Left ventricle myocardium superior (tissue), 1 donor: ENCODE data around the gene VIT. TPM values are rescaled to one million over a fixed set of nuclear protein-coding genes. Genes with fewer than 3 reads are reported as not detected.

Experiments used
- ATAC-seq: fragments of 200-7000 bp; cut with Tn5 transposase; one replicate; pipeline ENCODE4 v1.9.1; 2020; ENCODE audit warnings: mild to moderate bottlenecking, moderate library complexity
- DNase-seq: peaks from one replicate; pipeline ENCODE4 v3.0.0-alpha.2; 2020
- intact Hi-C: fragments of 100-400 bp; cut with micrococcal nuclease; formaldehyde crosslinking; loops from one replicate; pipeline ENCODE4 v1.11.0; 2022
- total RNA-seq: library from RNA; stranded (reverse); fragmentation: NEBNext Ultra II Directional; extraction: Animal tissue kit (Norgen Biotek cat#: 25700); gene quantifications from one replicate; pipeline ENCODE4 v1.2.1, GENCODE V29; 2021
- donor health status: DM: no; HTN: yes; CAD: no; lungs with severe emphysema.

VIT gene
- total RNA-seq, 1 donor from 2014 or later = 13.3 TPM

DNA sequence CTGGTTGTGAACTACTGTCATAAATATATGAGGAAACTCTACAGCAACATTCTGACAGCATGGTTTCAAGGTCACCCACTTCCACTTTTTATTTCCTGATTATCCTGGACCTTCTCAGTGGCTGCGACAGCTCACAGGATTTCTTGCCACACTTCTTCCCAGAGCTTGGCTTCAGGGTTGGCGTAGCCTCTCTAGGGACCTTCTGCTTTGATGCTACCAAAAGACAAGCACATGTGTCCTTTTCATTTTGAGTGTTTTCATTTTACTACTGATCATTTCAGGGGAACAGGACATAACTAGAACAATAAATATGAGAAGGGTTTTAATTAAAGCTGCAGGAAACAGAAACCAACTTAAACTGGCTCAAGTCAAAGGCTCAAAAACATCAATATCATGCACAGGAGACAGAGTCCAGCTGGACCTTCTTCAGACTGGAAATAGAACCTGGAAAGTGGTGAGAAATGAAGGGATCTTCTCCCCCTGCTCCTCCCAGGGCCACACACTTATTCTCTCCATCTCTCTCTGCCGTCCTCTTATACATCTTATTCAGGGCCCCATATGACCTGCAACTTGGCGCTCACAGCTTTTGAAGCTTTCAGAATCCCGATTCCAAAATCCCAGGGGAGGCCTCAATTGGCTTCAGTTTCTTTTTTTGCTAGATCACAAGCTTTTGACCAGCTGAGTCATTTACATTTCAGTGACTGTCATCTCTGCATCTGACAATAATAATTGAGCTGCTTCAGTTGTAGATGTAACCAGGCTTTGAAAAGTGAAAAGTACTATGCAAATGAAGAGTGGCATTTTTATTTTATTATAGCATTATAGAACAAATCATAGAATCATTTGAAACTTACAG, 9.7 kb downstream of the VIT start:
- intact Hi-C loops = no loop called here
- ATAC-seq (peak; percentile 50), DNase-seq (no peak)

DNA sequence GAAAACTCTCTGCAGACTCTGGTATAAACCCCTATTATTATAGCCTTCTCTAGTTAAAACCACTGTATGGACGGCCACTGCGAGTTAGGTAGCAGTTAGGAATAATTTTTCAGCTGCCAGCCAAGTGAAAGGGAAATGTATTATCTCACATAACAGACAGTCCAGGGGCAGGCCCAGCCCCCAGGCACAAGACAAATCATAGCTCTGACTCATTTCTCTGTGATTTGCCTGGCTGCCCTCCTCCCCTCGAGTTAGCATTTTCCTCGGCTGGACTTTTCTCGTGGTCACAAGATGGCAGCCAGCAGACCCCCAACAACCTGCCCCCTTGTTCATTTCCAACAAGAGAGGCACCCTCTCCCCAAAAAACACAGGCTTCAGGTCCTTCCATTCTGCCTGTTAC, 10.5 kb downstream of the VIT start:
- peak; percentile 36 for DNase-seq
- ATAC-seq = peak; percentile 33
- intact Hi-C loops = no loop called here

GRCh38 chr2:36708041-36708741, 11.7 kb downstream of the VIT start:
- ATAC-seq (peak; percentile 67), DNase-seq (no peak)
- intact Hi-C loops = no loop called here

DNA sequence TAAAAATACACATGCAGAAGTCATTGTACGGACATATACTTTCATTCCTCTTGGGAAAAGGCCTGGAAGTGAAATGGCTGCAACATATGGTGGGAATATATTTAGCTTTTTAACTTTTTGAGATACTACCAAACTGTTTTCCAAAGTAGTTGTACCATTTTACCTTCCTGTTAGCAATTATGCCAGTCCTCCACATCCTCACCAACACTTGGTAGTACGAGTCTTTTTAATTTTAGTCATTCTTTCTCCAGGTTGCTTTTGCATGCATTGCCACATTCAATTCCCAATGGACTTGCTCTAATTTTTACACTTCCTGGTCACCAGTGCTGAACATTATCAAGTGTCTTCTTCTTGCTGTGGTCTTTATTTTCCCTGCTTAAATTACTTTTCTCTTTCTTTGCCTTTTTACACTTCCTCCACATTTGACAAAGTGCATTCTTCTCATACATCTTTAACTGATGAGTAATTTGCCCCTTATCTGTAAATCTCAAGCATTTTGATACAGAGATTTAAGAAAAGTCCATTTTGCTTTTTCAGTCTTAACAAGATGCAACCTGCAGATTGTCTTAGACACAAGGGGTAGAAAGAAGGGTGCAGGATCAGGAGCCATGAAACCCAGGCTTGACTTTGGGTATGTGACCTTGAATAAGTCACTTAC, 14.5 kb downstream of the VIT start:
- intact Hi-C loops = no loop called here
- ATAC-seq = no peak
- DNase-seq = no peak

DNA sequence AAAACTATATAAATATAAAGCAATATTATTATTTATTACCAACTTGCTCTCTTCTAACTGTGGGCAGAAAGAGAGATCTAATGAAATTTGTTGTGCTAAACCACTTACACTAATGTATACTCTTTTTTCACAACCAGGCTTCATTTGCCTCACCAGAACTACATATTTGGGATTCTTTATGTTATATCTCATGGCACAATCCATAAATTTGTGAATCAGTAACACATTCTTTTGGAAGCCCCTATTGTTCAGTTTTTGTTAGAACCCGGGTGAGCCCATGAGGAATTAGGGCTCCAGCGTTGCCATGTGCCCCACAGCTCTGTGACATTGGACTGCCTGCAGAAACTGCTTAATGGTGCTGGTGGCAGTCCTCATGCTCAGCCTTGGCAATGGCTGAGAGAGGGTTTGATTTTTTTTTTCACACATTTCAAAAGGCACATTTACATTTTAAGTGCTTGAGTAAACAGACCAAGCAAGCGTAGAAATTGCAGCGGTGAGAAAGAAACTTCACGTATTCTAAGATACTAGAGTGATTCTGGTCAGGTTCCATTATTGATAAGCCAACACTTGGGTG, 15.3 kb downstream of the VIT start:
- ATAC-seq (no peak), DNase-seq (no peak)
- intact Hi-C loops = no loop called here

- ATAC-seq (no peak), DNase-seq (no peak)
- intact Hi-C loops = no loop called here
Measured at GRCh38 chr2:36713310-36713709, 16.8 kb downstream of the VIT start.

- no peak for DNase-seq
- intact Hi-C loops = no loop called here
Measured at GRCh38 chr2:36716111-36716510, 19.6 kb downstream of the VIT start.

DNA sequence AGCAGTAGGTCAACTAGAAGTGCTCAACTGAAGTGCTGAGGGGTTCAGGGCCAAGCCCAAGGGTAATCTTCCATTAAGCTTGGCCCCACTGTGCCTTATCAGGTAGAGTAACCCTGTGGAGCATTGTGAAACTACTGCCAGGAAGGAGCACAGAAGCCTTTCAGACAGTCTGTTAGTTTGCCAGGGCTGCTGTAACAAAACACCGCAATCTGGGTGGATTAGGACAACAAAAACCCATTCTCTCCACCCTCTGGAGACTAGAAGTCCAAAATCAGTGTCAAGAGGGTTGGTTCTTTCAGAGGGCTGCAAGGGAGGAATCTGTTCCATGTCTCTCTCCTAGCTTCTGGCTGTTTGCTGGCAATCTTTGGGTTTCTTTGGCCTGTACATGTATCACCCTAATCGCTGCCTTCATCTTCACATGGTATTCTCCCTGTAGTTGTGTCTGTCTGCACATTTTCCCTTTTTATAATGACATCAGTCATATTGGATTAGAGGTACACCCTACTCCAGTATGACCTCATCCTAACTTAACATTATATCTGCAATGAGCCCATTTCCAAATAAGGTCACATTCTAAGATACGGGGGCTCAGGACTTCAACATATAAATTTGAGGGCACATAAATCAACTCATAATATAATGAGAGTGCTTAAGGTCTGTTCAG, 21.2 kb downstream of the VIT start:
- ATAC-seq = no peak
- DNase-seq = no peak
- intact Hi-C loops = no loop called here

More at GRCh38 chr2:36716111-36716510, 19.6 kb downstream of the VIT start:
- ATAC-seq = no peak

DNA sequence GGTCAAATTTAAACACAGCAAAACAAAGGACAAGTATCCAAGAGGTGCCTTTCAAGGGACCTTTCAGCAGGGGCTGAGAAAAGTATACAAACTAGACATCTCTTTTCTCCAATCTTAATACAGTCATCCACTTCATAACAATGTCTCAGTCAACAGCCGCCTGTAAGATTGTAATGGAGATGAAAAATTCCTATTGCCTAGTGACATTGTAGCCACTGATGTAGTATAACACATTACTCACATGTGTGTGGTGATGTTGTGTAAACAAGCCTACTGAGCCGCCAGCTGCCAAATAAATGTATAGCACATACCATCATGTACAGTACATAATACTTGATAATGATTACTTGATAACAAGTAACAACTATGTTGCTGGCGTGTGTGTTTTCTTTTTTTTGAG, 31.0 kb downstream of the VIT start:
- ATAC-seq (no peak), DNase-seq (no peak)
- intact Hi-C loops = no loop called here

DNA sequence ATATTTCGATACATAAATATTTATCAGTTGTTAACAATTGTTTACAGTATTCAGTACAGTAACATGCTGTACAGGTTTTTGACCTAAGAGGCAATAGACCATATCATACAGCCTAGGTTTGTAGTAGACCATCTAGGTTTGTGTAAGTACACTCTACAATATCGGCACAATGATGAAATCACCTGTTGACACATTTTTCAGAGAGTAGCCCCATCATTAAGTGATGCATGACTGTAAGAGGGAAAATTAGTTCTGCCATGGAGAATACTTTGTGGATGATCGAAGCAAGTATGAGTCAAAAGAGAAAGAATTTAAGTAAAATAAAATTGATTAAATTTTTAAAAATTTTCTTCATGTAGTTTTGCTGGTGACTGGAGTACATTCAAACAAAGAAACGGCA, 32.6 kb downstream of the VIT start:
- no peak for DNase-seq
- intact Hi-C loops = no loop called here
- ATAC-seq = no peak

- intact Hi-C loops = no loop called here
- ATAC-seq = peak; percentile 60
Measured at GRCh38 chr2:36731941-36732672, 35.6 kb downstream of the VIT start.

GRCh38 chr2:36732673-36733036, 36.1 kb downstream of the VIT start:
- DNase-seq (no peak), ATAC-seq (no peak)
- intact Hi-C loops = no loop called here

More at GRCh38 chr2:36731941-36732672, 35.6 kb downstream of the VIT start:
- no peak for DNase-seq

DNA sequence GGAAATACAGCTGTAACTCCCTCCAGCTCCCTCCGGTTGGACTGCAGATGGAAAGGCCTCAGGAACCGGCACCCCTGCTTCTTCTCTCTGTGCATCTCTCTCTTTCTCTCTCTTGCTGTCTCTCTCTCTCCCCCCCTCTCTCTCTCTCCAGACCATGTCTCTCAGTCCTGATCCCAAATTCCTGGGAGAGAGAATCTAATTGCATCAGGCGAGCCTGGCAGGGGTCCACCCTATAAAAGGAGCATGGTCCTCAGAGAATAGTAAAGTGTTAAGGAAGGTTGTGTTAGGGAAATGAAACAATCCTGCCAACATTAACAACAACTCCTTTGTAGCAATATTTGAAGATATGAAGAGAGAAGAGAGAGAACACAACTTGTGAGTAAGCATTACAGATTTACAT, 36.7 kb downstream of the VIT start:
- intact Hi-C loops = no loop called here

GRCh38 chr2:36734304-36734703, 37.8 kb downstream of the VIT start:
- intact Hi-C loops = no loop called here
- no peak for DNase-seq
- ATAC-seq = peak; percentile 58

More for the DNA sequence above, 36.7 kb downstream of the VIT start:
- DNase-seq (peak; percentile 58), ATAC-seq (peak; percentile 72)

GRCh38 chr2:36737131-36737750, 40.7 kb downstream of the VIT start:
- intact Hi-C loops = no loop called here
- ATAC-seq (no peak), DNase-seq (no peak)

- ATAC-seq (no peak), DNase-seq (no peak)
- intact Hi-C loops = no loop called here
Measured at GRCh38 chr2:36740061-36740460, 43.6 kb downstream of the VIT start.

- no peak for ATAC-seq
- DNase-seq = no peak
- intact Hi-C loops = no loop called here
Measured at GRCh38 chr2:36741188-36741837, 44.8 kb downstream of the VIT start.

DNA sequence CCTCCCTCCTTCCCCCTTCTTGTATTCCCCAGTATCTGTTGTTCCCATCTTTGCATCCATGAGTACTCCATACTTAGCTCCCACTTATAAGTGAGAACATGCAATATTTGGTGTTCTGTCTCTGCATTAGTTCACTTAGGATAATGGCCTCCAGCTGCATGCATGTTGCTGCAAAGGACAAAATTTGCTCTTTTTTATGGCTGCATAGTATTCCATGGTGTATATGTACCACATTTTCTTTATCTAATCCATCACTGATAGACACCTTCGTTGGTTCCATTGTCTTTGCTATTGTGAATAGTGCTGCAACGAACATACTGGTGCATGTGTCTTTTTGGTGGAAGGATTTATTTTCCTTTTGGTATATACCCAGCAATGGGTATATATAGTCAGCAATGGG, 47.4 kb downstream of the VIT start:
- DNase-seq (no peak), ATAC-seq (no peak)
- intact Hi-C loops = no loop called here
